Uterus (tissue), 2 donors: ENCODE data around the gene RAB3C.

ENCODE experiments used
- CTCF ChIP-seq, 4 experiments: fragments of 200-600 bp in 2 of 4; fragments of 450-650 bp in 2 of 4; sonication (generic) in 2 of 4; IDR thresholded peaks; one replicate each; pipeline ENCODE4 v1.5.1; 2016 to 2019; ENCODE audit warnings: antibody characterized with exemption in 4 of 4, mild to moderate bottlenecking in 2 of 4, moderate library complexity in 1 of 4
- POLR2A ChIP-seq, 2 donors: fragments of 450-650 bp; IDR thresholded peaks; one replicate each; pipeline ENCODE4 v1.6.1; 2016; ENCODE audit warnings: antibody characterized with exemption in 2 of 2, mild to moderate bottlenecking in 1 of 2, moderate library complexity in 1 of 2

- TF ChIP-seq CTCF (IDR thresholded peaks at IDR 0.05) (no peak), POLR2A (IDR thresholded peaks at IDR 0.05) (no peak)
These were observed 321.9 kb downstream of the RAB3C start for GRCh38 chr5:58904737-58905136.
